Adrenal gland (tissue), 5 donors: ENCODE measurements around the gene CLCN5.

ENCODE experiments used
- CTCF ChIP-seq, 6 experiments: fragments of 450-650 bp in 4 of 6; fragments of 200-600 bp in 2 of 6; sonication (generic) in 1 of 6; IDR thresholded peaks; 1 replicate in 5 of 6; 2 replicates in 1 of 6; pipeline versions ENCODE4 v1.5.1 to v1.8.0; 2016 to 2021; ENCODE audit warnings: antibody characterized with exemption in 6 of 6, mild to moderate bottlenecking in 2 of 6, moderate library complexity in 1 of 6
- POLR2A ChIP-seq, 2 donors: fragments of 450-650 bp; IDR thresholded peaks; one replicate each; pipeline ENCODE4 v1.6.1; 2017; ENCODE audit warnings: antibody characterized with exemption in 2 of 2, mild to moderate bottlenecking in 2 of 2, moderate library complexity in 1 of 2
- donor health status: DM: no; HTN: no; CAD: no.

GRCh38 chrX:49879656-49880277 lies 42.6 kb upstream of the CLCN5 start:
- no peak for TF ChIP-seq CTCF (IDR thresholded peaks at IDR 0.05)
- TF ChIP-seq POLR2A (IDR thresholded peaks at IDR 0.05): no peak
